ENCODE data around the gene COG1. TPM values are rescaled to one million over a fixed set of nuclear protein-coding genes. Genes with fewer than 3 reads are reported as not detected.
"Not testable (repeated sequence)": the region's sequence is repeated elsewhere in the genome, so short reads cannot be mapped to it uniquely, and the experiment has no call there.

COG1 gene, protein sequence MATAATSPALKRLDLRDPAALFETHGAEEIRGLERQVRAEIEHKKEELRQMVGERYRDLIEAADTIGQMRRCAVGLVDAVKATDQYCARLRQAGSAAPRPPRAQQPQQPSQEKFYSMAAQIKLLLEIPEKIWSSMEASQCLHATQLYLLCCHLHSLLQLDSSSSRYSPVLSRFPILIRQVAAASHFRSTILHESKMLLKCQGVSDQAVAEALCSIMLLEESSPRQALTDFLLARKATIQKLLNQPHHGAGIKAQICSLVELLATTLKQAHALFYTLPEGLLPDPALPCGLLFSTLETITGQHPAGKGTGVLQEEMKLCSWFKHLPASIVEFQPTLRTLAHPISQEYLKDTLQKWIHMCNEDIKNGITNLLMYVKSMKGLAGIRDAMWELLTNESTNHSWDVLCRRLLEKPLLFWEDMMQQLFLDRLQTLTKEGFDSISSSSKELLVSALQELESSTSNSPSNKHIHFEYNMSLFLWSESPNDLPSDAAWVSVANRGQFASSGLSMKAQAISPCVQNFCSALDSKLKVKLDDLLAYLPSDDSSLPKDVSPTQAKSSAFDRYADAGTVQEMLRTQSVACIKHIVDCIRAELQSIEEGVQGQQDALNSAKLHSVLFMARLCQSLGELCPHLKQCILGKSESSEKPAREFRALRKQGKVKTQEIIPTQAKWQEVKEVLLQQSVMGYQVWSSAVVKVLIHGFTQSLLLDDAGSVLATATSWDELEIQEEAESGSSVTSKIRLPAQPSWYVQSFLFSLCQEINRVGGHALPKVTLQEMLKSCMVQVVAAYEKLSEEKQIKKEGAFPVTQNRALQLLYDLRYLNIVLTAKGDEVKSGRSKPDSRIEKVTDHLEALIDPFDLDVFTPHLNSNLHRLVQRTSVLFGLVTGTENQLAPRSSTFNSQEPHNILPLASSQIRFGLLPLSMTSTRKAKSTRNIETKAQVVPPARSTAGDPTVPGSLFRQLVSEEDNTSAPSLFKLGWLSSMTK
- total RNA-seq (10 to 100 TPM; 38.4 to 65.6 (median 55.1) TPM), polyA plus RNA-seq (10 to 100 TPM; 20.2 to 78.7 TPM)
- long read RNA-seq, donor 1, transcript COG1-201 (14 exons, 3,079 nt), result major isoform, 10 of 127 reads
- long read RNA-seq, donor 1, partial matches to known transcripts, result 99 of 127 reads
- long read RNA-seq, donor 1, other reads (novel, unspliced or antisense), result 16 of 127 reads
- long read RNA-seq, donor 2, transcript COG1-201 (14 exons, 3,079 nt), result major isoform, 42 of 349 reads
- long read RNA-seq, donor 2, partial matches to known transcripts, result 264 of 349 reads
- long read RNA-seq, donor 2, other reads (novel, unspliced or antisense), result 39 of 349 reads
- long read RNA-seq, donor 3, full-length matches to known transcripts, result 17 of 120 reads
- long read RNA-seq, donor 3, partial matches to known transcripts, result 86 of 120 reads
- long read RNA-seq, donor 3, other reads (novel, unspliced or antisense), result 17 of 120 reads

DNA sequence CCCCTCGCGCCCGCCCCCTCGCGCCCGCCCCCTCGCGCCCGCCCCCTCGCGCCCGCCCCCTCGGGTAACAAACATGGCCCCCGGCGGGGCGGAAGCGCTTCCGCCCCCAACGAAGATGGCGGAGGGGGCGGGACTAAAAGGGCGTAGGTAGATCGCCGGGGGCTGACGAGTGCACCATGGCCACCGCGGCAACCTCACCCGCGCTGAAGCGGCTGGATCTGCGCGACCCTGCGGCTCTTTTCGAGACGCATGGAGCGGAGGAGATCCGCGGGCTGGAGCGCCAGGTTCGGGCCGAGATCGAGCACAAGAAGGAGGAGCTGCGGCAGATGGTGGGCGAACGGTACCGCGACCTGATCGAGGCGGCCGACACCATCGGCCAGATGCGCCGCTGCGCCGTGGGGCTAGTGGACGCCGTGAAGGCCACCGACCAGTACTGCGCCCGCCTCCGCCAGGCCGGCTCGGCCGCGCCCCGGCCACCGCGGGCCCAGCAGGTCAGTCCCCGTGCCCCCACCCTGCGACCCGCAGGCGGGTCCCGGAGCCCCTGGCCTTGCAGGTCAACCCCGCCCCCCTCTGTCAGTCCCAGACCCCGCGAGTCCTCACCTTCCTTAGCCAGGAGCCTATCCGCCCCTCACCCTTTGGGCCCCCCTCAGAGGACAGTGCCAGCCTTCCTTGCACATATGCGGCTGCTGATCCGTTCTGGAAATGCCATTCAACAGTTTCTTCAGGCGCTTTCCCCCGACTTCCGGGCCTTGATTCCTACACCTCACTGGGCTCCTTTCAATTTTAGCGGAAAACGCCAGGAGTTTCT is at the start of gene COG1:
TSS of gene COG1 (plus strand) at position 162 of the 808 bp plus-strand sequence. CDS start at position 177, 15 bp downstream.
- Histone ChIP-seq H3K36me3 (peaks cover 0 to 24% (median 20%) of the 10 kb centered on the region in 9 donors), H3K4me1 (peaks cover 0 to 28% (median 16%) of the 10 kb centered on the region in 12 donors), H3K9me3 (no peaks in the 10 kb centered on the region), H3K27me3 (no peaks in the 10 kb centered on the region), H3K4me3 (peak within 1 kb of the TSS; percentile 62 to 100 (median 96)), H3K27ac (peak within 1 kb of the TSS; percentile 67 to 94 (median 88))
- 0 to 1% (median 0%) methylated on average over 40 to 79 of the region's 84 CpGs for WGBS, 4 donors
- ATAC-seq (peak; percentile 74 to 92 (median 90)), DNase-seq (peak; percentile 79 to 95 (median 87))
- TF ChIP-seq, protein P1, sequence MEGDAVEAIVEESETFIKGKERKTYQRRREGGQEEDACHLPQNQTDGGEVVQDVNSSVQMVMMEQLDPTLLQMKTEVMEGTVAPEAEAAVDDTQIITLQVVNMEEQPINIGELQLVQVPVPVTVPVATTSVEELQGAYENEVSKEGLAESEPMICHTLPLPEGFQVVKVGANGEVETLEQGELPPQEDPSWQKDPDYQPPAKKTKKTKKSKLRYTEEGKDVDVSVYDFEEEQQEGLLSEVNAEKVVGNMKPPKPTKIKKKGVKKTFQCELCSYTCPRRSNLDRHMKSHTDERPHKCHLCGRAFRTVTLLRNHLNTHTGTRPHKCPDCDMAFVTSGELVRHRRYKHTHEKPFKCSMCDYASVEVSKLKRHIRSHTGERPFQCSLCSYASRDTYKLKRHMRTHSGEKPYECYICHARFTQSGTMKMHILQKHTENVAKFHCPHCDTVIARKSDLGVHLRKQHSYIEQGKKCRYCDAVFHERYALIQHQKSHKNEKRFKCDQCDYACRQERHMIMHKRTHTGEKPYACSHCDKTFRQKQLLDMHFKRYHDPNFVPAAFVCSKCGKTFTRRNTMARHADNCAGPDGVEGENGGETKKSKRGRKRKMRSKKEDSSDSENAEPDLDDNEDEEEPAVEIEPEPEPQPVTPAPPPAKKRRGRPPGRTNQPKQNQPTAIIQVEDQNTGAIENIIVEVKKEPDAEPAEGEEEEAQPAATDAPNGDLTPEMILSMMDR (IDR thresholded peaks at IDR 0.05), result peak in 1 of 12 donors; percentile 4
- TF ChIP-seq POLR2A (IDR thresholded peaks at IDR 0.05), result peak in 1 of 2 donors; percentile 40
- intact Hi-C loops (cut with DNase I), result loop anchor here in 8 of 10 donors (1.0 to 5.0 kb wide), 7 partner anchors 38 to 466 kb away; partner anchors contain the start of gene SLC39A11 (in 1 of the 8)

DNA sequence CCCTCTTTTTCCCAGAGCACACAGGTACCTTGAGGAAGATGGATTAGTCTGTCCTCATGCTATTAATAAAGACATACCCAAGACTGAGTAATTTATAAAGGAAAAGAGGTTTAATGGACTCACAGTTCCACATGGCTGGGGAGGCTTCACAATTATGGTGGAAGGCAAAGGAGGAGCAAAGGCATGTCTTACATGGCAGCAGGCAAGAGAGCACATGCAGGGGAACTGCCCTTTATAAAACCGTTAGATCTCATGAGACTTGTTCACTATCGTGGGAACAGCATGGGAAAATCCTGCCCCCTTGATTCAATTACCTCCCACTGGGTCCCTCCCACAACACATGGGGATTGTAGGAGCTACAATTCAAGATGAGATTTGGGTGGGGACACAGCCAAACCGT is 48.6 kb upstream of the COG1 start:
- peaks cover 0 to 18% (median 0%) of the 10 kb centered on the region in 12 donors for H3K9me3 ChIP-seq
- WGBS, 4 donors, result 56 to 76% (median 73%) methylated on average over 3 of the region's 3 CpGs
- H3K4me1 ChIP-seq, result peaks cover 0 to 20% (median 0%) of the 10 kb centered on the region in 12 donors
- peak overlapping the region in 1 of 12 donors; percentile 91 for H3K27ac ChIP-seq
- H3K4me3 ChIP-seq; intact Hi-C loops (cut with DNase I); DNase-seq; ATAC-seq; H3K36me3 ChIP-seq: not testable (repeated sequence)
- peaks cover 0 to 15% (median 0%) of the 10 kb centered on the region in 9 donors for H3K27me3 ChIP-seq

DNA sequence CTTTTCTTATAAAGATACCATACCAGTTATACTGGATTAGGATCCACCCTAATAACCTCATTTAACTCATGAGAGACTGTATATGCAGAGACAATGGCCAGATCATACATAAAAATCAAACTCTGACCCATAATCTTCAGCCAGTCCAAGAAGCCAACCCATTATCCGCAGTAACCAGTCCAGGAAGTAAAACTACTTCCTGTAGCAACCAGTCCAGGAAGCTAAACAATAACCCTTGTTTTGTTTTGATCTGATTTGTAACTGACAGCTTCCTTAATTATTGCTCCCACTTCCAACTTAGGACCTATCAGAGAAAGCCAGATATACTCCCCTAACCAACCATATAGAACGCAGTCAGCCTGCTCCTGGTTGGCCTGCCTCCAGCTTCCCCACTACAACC is 47.2 kb upstream of the COG1 start:
- Histone ChIP-seq H3K27me3 (peaks cover 0 to 25% (median 0%) of the 10 kb centered on the region in 9 donors), H3K4me3 (no peak overlapping the region), H3K4me1 (peaks cover 0 to 20% (median 0%) of the 10 kb centered on the region in 12 donors), H3K27ac (no peak overlapping the region), H3K36me3 (no peaks in the 10 kb centered on the region), H3K9me3 (peaks cover 0 to 18% (median 0%) of the 10 kb centered on the region in 12 donors)
- intact Hi-C loops (cut with DNase I), result no loop called here
- TF ChIP-seq POLR2A (IDR thresholded peaks at IDR 0.05), result no peak
- TF ChIP-seq, protein P1 (IDR thresholded peaks at IDR 0.05), result no peak
- WGBS, 4 donors, result 68 to 83% (median 81%) methylated on average over 2 of the region's 2 CpGs
- ATAC-seq (no peak), DNase-seq (no peak)

DNA sequence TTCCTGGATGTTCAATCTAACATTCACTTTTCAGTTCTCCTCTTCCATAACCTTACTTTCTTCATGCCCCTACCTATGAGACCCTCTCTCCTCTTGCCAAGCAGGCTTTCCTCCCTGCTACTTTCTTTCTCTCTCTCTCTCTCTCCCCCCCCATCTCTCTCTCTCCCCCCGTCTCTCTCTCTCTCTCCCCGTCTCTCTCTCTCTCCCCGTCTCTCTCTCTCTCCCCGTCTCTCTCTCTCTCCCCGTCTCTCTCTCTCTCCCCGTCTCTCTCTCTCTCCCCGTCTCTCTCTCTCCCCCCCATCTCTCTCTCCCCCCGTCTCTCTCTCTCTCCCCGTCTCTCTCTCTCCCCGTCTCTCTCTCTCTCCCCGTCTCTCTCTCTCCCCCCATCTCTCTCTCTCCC is 45.1 kb upstream of the COG1 start:
- H3K4me3 ChIP-seq; intact Hi-C loops (cut with DNase I); H3K36me3 ChIP-seq; DNase-seq; H3K27ac ChIP-seq; ATAC-seq: not testable (repeated sequence)
- peaks cover 0 to 15% (median 0%) of the 10 kb centered on the region in 12 donors for H3K4me1 ChIP-seq
- H3K27me3 ChIP-seq, result peaks cover 0 to 23% (median 0%) of the 10 kb centered on the region in 9 donors
- peaks cover 0 to 18% (median 0%) of the 10 kb centered on the region in 12 donors for H3K9me3 ChIP-seq
- WGBS, 4 donors, result 63 to 84% (median 75%) methylated on average over 7 to 11 of the region's 11 CpGs
